GM23338 (cell line): Measurements from ENCODE around the gene FBXW4. TPM values are rescaled to one million over a fixed set of nuclear protein-coding genes. Genes with fewer than 3 reads are reported as not detected.

Experiments used
- ATAC-seq: fragments of 200-7000 bp; cut with Tn5 transposase; 3 replicates; pipeline ENCODE4 v1.9.1; 2020
- DNase-seq: peaks from one replicate; pipeline ENCODE4 v3.0.0-alpha.2; 2015; ENCODE audit warnings: low spot score
- H2AFZ ChIP-seq: fragments of 200-600 bp; sonication (generic); 2 replicates; pipeline ENCODE4 v1.8.0; 2016; ENCODE audit warnings: antibody characterized with exemption, mild to moderate bottlenecking, moderate library complexity
- H3F3A ChIP-seq: fragments of 200-600 bp; sonication (generic); replicated peaks from 2 replicates; pipeline ENCODE4 v1.8.0; 2017; ENCODE audit warnings: antibody characterized with exemption, mixed run types, low read depth
- H3K27ac ChIP-seq: fragments of 200-600 bp; sonication (generic); 2 replicates; pipeline ENCODE4 v1.6.1; 2016; ENCODE audit warnings: low read depth
- H3K27me3 ChIP-seq: fragments of 200-600 bp; sonication (generic); 2 replicates; pipeline ENCODE4 v1.8.0; 2016; ENCODE audit warnings: mild to moderate bottlenecking, mixed run types, moderate library complexity; ENCODE audit not compliant: insufficient read depth
- H3K36me3 ChIP-seq: fragments of 200-600 bp; sonication (generic); 2 replicates; pipeline ENCODE4 v1.8.0; 2016; ENCODE audit warnings: mild to moderate bottlenecking; ENCODE audit not compliant: insufficient read depth
- H3K4me1 ChIP-seq: fragments of 200-600 bp; sonication (generic); 2 replicates; pipeline ENCODE4 v1.8.0; 2016; ENCODE audit warnings: mild to moderate bottlenecking, moderate library complexity; ENCODE audit not compliant: insufficient read depth
- H3K4me2 ChIP-seq: fragments of 200-600 bp; sonication (generic); 2 replicates; pipeline ENCODE4 v1.7.1; 2017; ENCODE audit warnings: mixed run types
- H3K4me3 ChIP-seq: fragments of 200-600 bp; sonication (generic); 2 replicates; pipeline ENCODE4 v1.6.1; 2016; ENCODE audit warnings: mixed run types
- H3K79me2 ChIP-seq: fragments of 200-600 bp; sonication (generic); replicated peaks from 2 replicates; pipeline ENCODE4 v1.8.0; 2017; ENCODE audit warnings: mild to moderate bottlenecking; ENCODE audit not compliant: insufficient read depth
- H3K9me2 ChIP-seq: fragments of 200-600 bp; sonication (generic); 2 replicates; pipeline ENCODE4 v1.8.0; 2017; ENCODE audit not compliant: insufficient read depth
- H4K20me1 ChIP-seq: fragments of 200-600 bp; sonication (generic); replicated peaks from 2 replicates; pipeline ENCODE4 v1.8.0; 2017; ENCODE audit warnings: mild to moderate bottlenecking; ENCODE audit not compliant: insufficient read depth
- H3K27ac Mint-ChIP-seq: 2 replicates; pipeline ENCODE4 v1.8.0; 2020; ENCODE audit warnings: inconsistent platforms, mild to moderate bottlenecking, moderate library complexity, mixed read lengths
- H3K27me3 Mint-ChIP-seq: 3 replicates; pipeline ENCODE4 v1.8.0; 2022; ENCODE audit warnings: low read depth, mild to moderate bottlenecking, moderate library complexity, mixed read lengths, inconsistent platforms; ENCODE audit not compliant: insufficient read depth, poor library complexity
- H3K36me3 Mint-ChIP-seq: 3 replicates; pipeline ENCODE4 v1.8.0; 2021; ENCODE audit warnings: low read depth, mild to moderate bottlenecking, inconsistent platforms, moderate library complexity, mixed read lengths
- H3K4me1 Mint-ChIP-seq: 3 replicates; pipeline ENCODE4 v1.8.0; 2020; ENCODE audit warnings: mild to moderate bottlenecking, inconsistent platforms, mixed read lengths
- H3K4me3 Mint-ChIP-seq: 3 replicates; pipeline ENCODE4 v1.8.0; 2021; ENCODE audit warnings: moderate library complexity, mild to moderate bottlenecking, inconsistent platforms, mixed read lengths
- H3K9me3 Mint-ChIP-seq: 3 replicates; pipeline ENCODE4 v1.8.0; 2020; ENCODE audit warnings: moderate library complexity, mild to moderate bottlenecking, inconsistent platforms, mixed read lengths
- CTCF ChIP-seq, 2 experiments: fragments of 200-600 bp in 1 of 2; sonication (generic) in 1 of 2; conservative IDR thresholded peaks; 2 replicates each; pipeline versions ENCODE4 v1.5.1 to v1.6.1; 2016 to 2017; ENCODE audit warnings: antibody characterized with exemption in 2 of 2, low read depth in 2 of 2, mild to moderate bottlenecking in 2 of 2, moderate library complexity in 1 of 2
- EZH2 ChIP-seq: fragments of 200-600 bp; sonication (generic); IDR thresholded peaks from one replicate; pipeline ENCODE4 v1.8.0; 2017; ENCODE audit warnings: antibody characterized with exemption, mild to moderate bottlenecking, low read depth; ENCODE audit not compliant: unreplicated experiment
- JUNB ChIP-seq: IDR thresholded peaks from one replicate; pipeline ENCODE4 v1.6.1; 2016; ENCODE audit warnings: antibody characterized with exemption; ENCODE audit not compliant: unreplicated experiment
- NANOG ChIP-seq: IDR thresholded peaks from 2 replicates; pipeline ENCODE4 v1.6.1; 2016; ENCODE audit warnings: antibody characterized with exemption, borderline replicate concordance
- POLR2AphosphoS5 ChIP-seq: IDR thresholded peaks from 2 replicates; pipeline ENCODE4 v1.6.1; 2016; ENCODE audit warnings: antibody characterized with exemption, low read depth
- REST ChIP-seq: IDR thresholded peaks from one replicate; pipeline ENCODE4 v1.6.1; 2018; ENCODE audit warnings: antibody characterized with exemption; ENCODE audit not compliant: unreplicated experiment
- STAT1 ChIP-seq: IDR thresholded peaks from one replicate; pipeline ENCODE4 v1.6.1; 2016; ENCODE audit warnings: antibody characterized with exemption; ENCODE audit not compliant: unreplicated experiment
- ZNF462 ChIP-seq: fragments of 250-450 bp; sonication (Bioruptor Pico); IDR thresholded peaks from 2 replicates; pipeline ENCODE4 v1.5.0; 2020; ENCODE audit warnings: mild to moderate bottlenecking, moderate library complexity
- polyA plus RNA-seq: library from polyadenylated mRNA; unstranded; fragments of >200 nt; fragmentation: Nextera tagmentation; extraction: Ambion mirVana; gene quantifications from 2 replicates; pipeline ENCODE4 v1.2.1, GENCODE V29; 2016
- total RNA-seq: library from RNA; depleted of rRNA; stranded (reverse); fragments of >200 nt; shearing (Covaris generic); gene quantifications from 2 replicates; pipeline ENCODE4 v1.2.3, GENCODE V29; 2014

The FBXW4 gene
- total and polyA plus RNA-seq, 2 experiments from 2014 or later, result 8.0 to 18.6 TPM

GRCh38 chr10:101716891-101717659, 22.1 kb upstream of the FBXW4 start:
- Mint-ChIP-seq H3K9me3 (no peaks in the 10 kb centered on the region), H3K4me1 (no peaks in the 10 kb centered on the region), H3K36me3 (no peaks in the 10 kb centered on the region), H3K27me3 (no peaks in the 10 kb centered on the region), H3K4me3 (no peak overlapping the region), H3K27ac (no peak overlapping the region)
- Histone ChIP-seq H3F3A (no peaks in the 10 kb centered on the region), H3K27me3 (no peaks in the 10 kb centered on the region), H3K27ac (no peak overlapping the region), H3K36me3 (no peaks in the 10 kb centered on the region), H3K9me2 (no peaks in the 10 kb centered on the region), H3K4me2 (no peak overlapping the region), H2AFZ (no peak overlapping the region), H3K79me2 (no peaks in the 10 kb centered on the region), H3K4me3 (no peak overlapping the region), H3K4me1 (no peaks in the 10 kb centered on the region; the same call in 1 of the 2 replicates), H4K20me1 (no peaks in the 10 kb centered on the region)
- ATAC-seq, result no peak
- TF ChIP-seq EZH2, result no peak
- no peak for TF ChIP-seq JUNB
- no peak for TF ChIP-seq ZNF462 (CRISPR knock-in tag)
- TF ChIP-seq REST, result no peak
- TF ChIP-seq POLR2AphosphoS5, result no peak
- TF ChIP-seq STAT1, result no peak
- no peak for TF ChIP-seq NANOG
- no peak for TF ChIP-seq CTCF (conservative IDR thresholded peaks at IDR 0.05; ENCODE audit: low read depth in 2 of 2)
- DNase-seq, result no peak
